Mesendoderm (in vitro differentiated cells): Measurements from ENCODE around the gene RNFT1.
"Not testable (repeated sequence)": the region's sequence is repeated elsewhere in the genome, so short reads cannot be mapped to it uniquely, and the experiment has no call there.

Experiments
- DNase-seq: peaks from one replicate; pipeline ENCODE4 v3.0.0; 2013
- H2AK5ac ChIP-seq: 2 replicates; pipeline ENCODE4 v1.6.1; 2013; ENCODE audit warnings: low read length, inconsistent platforms
- H2BK120ac ChIP-seq: 2 replicates; pipeline ENCODE4 v1.6.1; 2013; ENCODE audit warnings: low read depth, mild to moderate bottlenecking, low read length, moderate library complexity, mixed read lengths
- H2BK15ac ChIP-seq: replicated peaks from 2 replicates; pipeline ENCODE4 v1.6.1; 2013; ENCODE audit warnings: low read depth, mild to moderate bottlenecking, moderate library complexity
- H2BK5ac ChIP-seq: 2 replicates; pipeline ENCODE4 v1.6.1; 2013; ENCODE audit warnings: low read length, inconsistent platforms
- H3K18ac ChIP-seq: 2 replicates; pipeline ENCODE4 v1.6.1; 2013; ENCODE audit warnings: mild to moderate bottlenecking, low read length, mixed read lengths
- H3K23ac ChIP-seq: one replicate; pipeline ENCODE4 v1.6.1; 2013; ENCODE audit warnings: low read length
- H3K27ac ChIP-seq: 2 replicates; pipeline ENCODE4 v1.5.1; 2013; ENCODE audit warnings: low read depth, mild to moderate bottlenecking, inconsistent platforms, low read length, moderate library complexity
- H3K27me3 ChIP-seq: 2 replicates; pipeline ENCODE4 v1.6.1; 2013; ENCODE audit warnings: low read length, control low read depth, mild to moderate bottlenecking, inconsistent platforms; ENCODE audit not compliant: insufficient read depth, poor library complexity
- H3K36me3 ChIP-seq: 2 replicates; pipeline ENCODE4 v1.6.1; 2013; ENCODE audit warnings: low read length, inconsistent platforms; ENCODE audit not compliant: control insufficient read depth, insufficient read depth
- H3K4ac ChIP-seq: one replicate; pipeline ENCODE4 v1.6.1; 2013; ENCODE audit warnings: low read depth, mild to moderate bottlenecking, low read length, moderate library complexity
- H3K4me1 ChIP-seq: 2 replicates; pipeline ENCODE4 v1.6.1; 2013; ENCODE audit warnings: low read depth, low read length, inconsistent platforms; ENCODE audit not compliant: control insufficient read depth
- H3K4me2 ChIP-seq: 2 replicates; pipeline ENCODE4 v1.6.1; 2013; ENCODE audit warnings: low read length
- H3K4me3 ChIP-seq: 2 replicates; pipeline ENCODE4 v1.5.1; 2013; ENCODE audit warnings: mild to moderate bottlenecking, low read length
- H3K56ac ChIP-seq: one replicate; pipeline ENCODE4 v1.6.1; 2013; ENCODE audit warnings: low read length
- H3K79me1 ChIP-seq: 2 replicates; pipeline ENCODE4 v1.6.1; 2013; ENCODE audit warnings: low read length, inconsistent platforms
- H3K79me2 ChIP-seq: 2 replicates; pipeline ENCODE4 v1.6.1; 2013; ENCODE audit warnings: mild to moderate bottlenecking, low read length; ENCODE audit not compliant: control insufficient read depth, insufficient read depth
- H3K9ac ChIP-seq: 2 replicates; pipeline ENCODE4 v1.6.1; 2013; ENCODE audit warnings: low read length, inconsistent platforms
- H4K5ac ChIP-seq: one replicate; pipeline ENCODE4 v1.6.1; 2013; ENCODE audit warnings: low read length
- H4K8ac ChIP-seq: one replicate; pipeline ENCODE4 v1.6.1; 2013; ENCODE audit warnings: low read depth, mild to moderate bottlenecking, control low read depth, low read length, moderate library complexity
- WGBS: extraction: QIAGEN DNeasy Blood & Tissue Kit; methylation state at CpG from one replicate; pipeline ENCODE4 v1.1.7; 2013; ENCODE audit warnings: low lambda C conversion rate, missing lambda C conversion rate; ENCODE audit not compliant: insufficient coverage; ENCODE audit errors: extremely low coverage; 5-methylcytosine and 5-hydroxymethylcytosine counted together

RNFT1 gene

GRCh38 chr17:60002405-60002804, 37.9 kb upstream of the RNFT1 start:
- not testable (repeated sequence) for DNase-seq, H3K4me2 ChIP-seq, H2BK5ac ChIP-seq, H2BK15ac ChIP-seq, H3K9ac ChIP-seq, H4K5ac ChIP-seq, H2AK5ac ChIP-seq, H3K56ac ChIP-seq, H3K23ac ChIP-seq, H2BK120ac ChIP-seq, H4K8ac ChIP-seq, H3K79me2 ChIP-seq, H3K4me3 ChIP-seq, H3K27me3 ChIP-seq, H3K4me1 ChIP-seq, H3K79me1 ChIP-seq, H3K4ac ChIP-seq, H3K18ac ChIP-seq, H3K36me3 ChIP-seq, H3K27ac ChIP-seq
- WGBS, result no CpG with 5 or more reads among the region's 3 CpGs

- not testable (repeated sequence) for H2BK5ac ChIP-seq, H3K23ac ChIP-seq, H3K4ac ChIP-seq, H3K27ac ChIP-seq, H3K4me3 ChIP-seq, H3K27me3 ChIP-seq, H4K5ac ChIP-seq, H3K79me2 ChIP-seq, H3K79me1 ChIP-seq, H3K56ac ChIP-seq, H3K4me1 ChIP-seq, H3K4me2 ChIP-seq, H4K8ac ChIP-seq, H2BK120ac ChIP-seq, H3K18ac ChIP-seq, H2BK15ac ChIP-seq, DNase-seq, H2AK5ac ChIP-seq, H3K9ac ChIP-seq, H3K36me3 ChIP-seq
- no CpG with 5 or more reads among the region's 3 CpGs for WGBS
Observed at GRCh38 chr17:59996608-59997007, 32.1 kb upstream of the RNFT1 start.

DNA sequence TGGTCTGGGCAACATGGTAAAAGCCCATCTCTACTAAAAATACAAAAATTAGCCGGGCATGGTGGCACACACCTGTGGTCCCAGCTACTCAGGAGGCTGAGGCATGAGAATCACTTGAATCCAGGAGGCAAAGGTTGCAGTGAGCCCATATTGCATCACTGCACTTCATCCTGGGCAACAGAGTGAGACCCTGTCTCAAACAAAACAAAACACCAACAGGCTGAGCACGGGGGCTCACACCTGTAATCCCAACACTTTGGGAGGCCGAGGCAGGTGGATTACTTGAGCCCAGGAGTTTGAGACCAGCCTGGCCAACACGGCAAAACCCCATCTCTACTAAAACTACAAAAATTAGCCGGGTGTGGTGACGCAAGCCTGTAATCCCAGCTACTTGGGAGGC, 10.6 kb upstream of the RNFT1 start:
- WGBS, result no CpG with 5 or more reads among the region's 6 CpGs

GRCh38 chr17:59973483-59973882, 8.9 kb upstream of the RNFT1 start:
- H3K4ac ChIP-seq, H3K9ac ChIP-seq, H3K4me3 ChIP-seq, DNase-seq, H3K79me2 ChIP-seq, H3K56ac ChIP-seq, H3K4me2 ChIP-seq, H2AK5ac ChIP-seq, H3K18ac ChIP-seq, H3K23ac ChIP-seq, H3K79me1 ChIP-seq, H4K5ac ChIP-seq, H2BK15ac ChIP-seq, H3K27ac ChIP-seq, H2BK120ac ChIP-seq, H3K27me3 ChIP-seq, H4K8ac ChIP-seq, H2BK5ac ChIP-seq, H3K36me3 ChIP-seq, H3K4me1 ChIP-seq: not testable (repeated sequence)
- no CpG with 5 or more reads among the region's 8 CpGs for WGBS

More for the DNA sequence above, 10.6 kb upstream of the RNFT1 start:
- H3K79me2 ChIP-seq, H2AK5ac ChIP-seq, H4K5ac ChIP-seq, H3K4me1 ChIP-seq, DNase-seq, H4K8ac ChIP-seq, H2BK5ac ChIP-seq, H2BK15ac ChIP-seq, H3K18ac ChIP-seq, H3K79me1 ChIP-seq, H3K56ac ChIP-seq, H3K4me3 ChIP-seq, H3K27me3 ChIP-seq, H3K4me2 ChIP-seq, H3K23ac ChIP-seq, H3K9ac ChIP-seq, H3K27ac ChIP-seq, H3K4ac ChIP-seq, H2BK120ac ChIP-seq, H3K36me3 ChIP-seq: not testable (repeated sequence)

DNA sequence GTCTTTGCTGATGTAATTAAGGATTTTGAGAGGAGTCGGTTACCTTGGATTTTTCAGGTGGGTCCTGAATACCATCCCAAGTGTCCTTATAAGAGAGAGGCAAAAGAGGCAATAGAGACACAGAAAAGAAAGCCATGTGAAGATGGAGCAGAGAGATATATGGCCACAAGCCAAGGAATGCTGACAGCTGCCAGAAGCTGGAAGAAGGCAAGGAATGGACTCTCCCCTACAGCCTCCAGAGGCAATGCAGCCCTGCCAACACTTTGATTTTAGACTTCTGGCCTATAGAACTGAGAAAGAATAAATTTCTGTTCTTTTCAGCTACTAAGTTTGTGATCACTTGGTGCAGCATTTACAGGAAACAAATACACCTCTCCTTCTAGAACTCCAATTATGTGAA, 8.2 kb upstream of the RNFT1 start:
- H2AK5ac ChIP-seq, result no peak overlapping the region
- no peaks in the 10 kb centered on the region for H3K79me2 ChIP-seq
- H3K18ac ChIP-seq, result no peak overlapping the region
- H3K36me3 ChIP-seq, result no peaks in the 10 kb centered on the region
- no peak for DNase-seq
- peaks cover 2% of the 10 kb centered on the region for H3K4me1 ChIP-seq
- no peaks in the 10 kb centered on the region for H3K27me3 ChIP-seq
- H2BK5ac ChIP-seq, result no peak overlapping the region
- H2BK120ac ChIP-seq, result no peak overlapping the region
- no peak overlapping the region for H3K23ac ChIP-seq
- H3K9ac ChIP-seq, result no peak overlapping the region
- no peak overlapping the region for H2BK15ac ChIP-seq
- no peaks in the 10 kb centered on the region for H3K79me1 ChIP-seq
- no peak overlapping the region for H3K4me2 ChIP-seq
- no peak overlapping the region for H3K56ac ChIP-seq
- no peak overlapping the region for H3K27ac ChIP-seq
- no CpG with 5 or more reads among the region's 1 CpG for WGBS
- no peak overlapping the region for H3K4me3 ChIP-seq
- H4K8ac ChIP-seq, result no peak overlapping the region
- no peak overlapping the region for H4K5ac ChIP-seq
- no peak overlapping the region for H3K4ac ChIP-seq

DNA sequence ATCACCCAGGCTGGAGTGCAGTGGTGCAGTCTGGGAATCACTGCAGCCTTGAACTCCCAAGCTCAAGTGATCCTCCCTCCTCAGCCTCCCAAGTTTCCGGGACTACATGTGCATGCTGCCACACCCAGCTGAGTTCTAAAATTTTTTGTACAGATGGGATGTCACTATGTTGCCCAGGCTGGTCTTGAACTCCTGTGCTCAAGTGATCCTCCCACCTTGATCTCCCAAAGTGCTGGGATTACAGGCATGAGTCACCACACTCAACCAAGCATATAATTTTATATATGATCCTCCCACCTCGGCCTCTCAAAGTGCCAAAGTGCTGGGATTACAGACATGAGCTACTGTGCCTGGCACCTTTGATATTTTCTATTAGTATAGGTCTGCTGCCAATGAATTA, 7.2 kb upstream of the RNFT1 start:
- not testable (repeated sequence) for H4K5ac ChIP-seq, H2BK120ac ChIP-seq, H2AK5ac ChIP-seq, H3K56ac ChIP-seq, H3K4ac ChIP-seq, H2BK15ac ChIP-seq, H3K79me2 ChIP-seq, H2BK5ac ChIP-seq, H3K4me2 ChIP-seq, DNase-seq, H3K4me1 ChIP-seq, H3K27ac ChIP-seq, H3K27me3 ChIP-seq, H3K9ac ChIP-seq, H3K18ac ChIP-seq, H3K79me1 ChIP-seq, H3K4me3 ChIP-seq, H4K8ac ChIP-seq, H3K23ac ChIP-seq, H3K36me3 ChIP-seq
- no CpG with 5 or more reads among the region's 2 CpGs for WGBS
